ENCODE results near the gene STMP1.
"Not testable (repeated sequence)": the region's sequence is repeated elsewhere in the genome, so short reads cannot be mapped to it uniquely, and the experiment has no call there.

STMP1 gene

DNA sequence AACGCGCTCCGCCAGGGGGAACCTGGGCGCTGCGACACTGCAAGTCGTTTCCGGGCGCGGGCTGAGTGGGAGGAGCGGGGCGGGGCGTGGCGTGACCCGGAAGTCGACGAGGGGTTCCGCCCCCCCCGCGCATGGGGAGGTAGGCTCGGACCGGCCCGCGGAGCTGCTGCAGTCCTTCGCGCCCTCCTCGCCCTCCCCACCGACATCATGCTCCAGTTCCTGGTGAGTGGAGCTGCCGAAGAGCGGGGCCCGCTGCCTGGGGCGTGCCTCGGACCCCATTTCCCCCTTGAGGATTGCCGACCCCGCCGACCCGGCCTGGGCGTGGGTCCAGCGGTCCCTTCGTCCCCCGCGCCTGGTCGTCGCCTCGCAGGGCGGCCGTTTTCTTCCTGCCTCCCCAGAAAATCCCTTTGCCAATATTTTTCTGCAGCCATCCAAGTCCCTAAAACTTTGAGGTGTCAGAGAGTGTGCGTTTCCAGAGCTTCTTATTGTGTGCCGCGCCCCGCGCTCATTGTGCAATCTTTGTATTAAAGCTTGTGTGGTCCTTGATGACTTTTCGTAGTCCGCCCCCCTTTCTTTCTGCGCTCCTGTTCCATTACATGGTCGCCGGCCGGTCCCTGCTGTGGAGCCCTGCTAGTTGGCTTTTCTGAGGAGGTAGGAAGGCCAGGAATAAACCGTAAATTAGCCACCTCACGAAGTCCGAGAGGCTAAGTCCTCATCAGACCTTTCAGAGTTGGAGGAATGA lies at the start of gene STMP1:
Gene STMP1 (plus strand): TSS at position 142 of the 742 bp plus-strand sequence.
- peak; percentile 97 for DNase-seq

DNA sequence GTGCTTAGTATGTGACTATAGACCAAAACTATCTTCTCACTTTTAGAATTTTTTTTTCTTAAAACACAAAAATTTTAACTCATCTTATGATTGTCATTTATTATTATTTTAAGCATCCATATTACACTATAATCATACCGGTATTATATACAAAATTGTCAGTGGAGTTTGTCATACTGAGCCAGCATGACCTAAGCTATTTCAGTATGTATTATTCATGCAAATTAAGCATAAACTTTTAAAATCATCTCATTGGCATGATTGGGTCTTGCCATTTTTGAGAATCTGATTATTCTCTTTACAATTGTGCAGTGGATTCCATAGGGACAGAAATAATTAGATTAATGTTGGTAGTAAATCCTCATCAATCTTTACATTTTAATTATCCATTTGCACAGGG lies 46.2 kb upstream of the STMP1 start:
- no peak for DNase-seq

DNA sequence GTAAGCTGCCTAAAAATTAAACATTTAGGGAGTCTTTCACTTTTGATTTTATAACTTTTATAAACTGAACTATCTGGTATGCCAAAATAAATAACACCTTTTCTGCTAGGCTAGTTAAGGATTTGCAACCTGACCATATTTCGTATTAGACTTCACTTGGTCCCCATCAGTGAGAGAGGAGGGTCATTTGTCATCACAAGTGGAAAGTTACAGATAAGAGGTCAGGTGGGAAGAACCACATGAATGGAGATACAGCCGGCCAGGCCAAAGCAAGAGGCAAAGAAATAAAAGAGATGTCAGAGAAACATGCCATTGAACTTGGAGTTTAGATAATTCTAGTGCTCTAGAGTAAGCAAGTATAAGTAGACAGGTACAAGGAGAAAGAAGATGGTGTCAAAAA lies 44.5 kb upstream of the STMP1 start:
- DNase-seq: no peak

DNA sequence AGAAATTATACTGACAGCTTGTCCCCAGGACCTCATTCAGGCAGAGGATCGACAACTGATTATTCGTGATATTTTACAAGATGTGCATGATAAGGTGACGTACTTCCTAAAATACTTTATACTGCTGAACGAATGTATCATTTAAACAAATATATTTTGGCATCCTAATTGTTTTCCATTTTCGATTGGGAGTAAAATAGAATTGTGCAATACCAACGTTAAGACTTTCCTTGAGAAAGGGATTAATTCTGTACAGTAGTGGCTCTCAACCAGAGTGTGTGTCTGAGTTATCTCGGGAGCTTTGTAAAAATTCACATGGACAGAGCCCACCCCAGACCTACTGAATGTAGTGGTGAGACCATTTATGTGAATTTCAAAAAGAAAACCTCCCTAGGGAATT lies 43.8 kb upstream of the STMP1 start:
- DNase-seq: no peak

DNA sequence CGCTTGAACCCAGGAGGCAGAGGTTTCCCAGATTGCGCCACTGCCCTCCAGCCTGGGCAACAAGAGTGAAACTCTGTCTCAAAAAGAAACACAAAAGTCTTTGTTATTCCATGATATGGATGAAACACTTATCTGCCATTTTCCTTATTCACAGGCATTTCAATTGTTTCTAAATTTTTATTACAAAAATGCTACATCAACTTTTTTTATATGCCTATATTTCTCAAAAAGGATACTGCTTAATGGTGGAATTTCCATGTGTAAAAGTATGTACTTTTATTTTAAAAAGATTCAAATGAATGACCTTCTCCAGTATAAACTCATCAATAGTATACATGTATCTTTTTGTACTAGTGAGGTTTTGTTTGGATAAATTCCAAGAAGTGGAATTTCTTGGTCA lies 41.9 kb upstream of the STMP1 start:
- DNase-seq: no peak

DNA sequence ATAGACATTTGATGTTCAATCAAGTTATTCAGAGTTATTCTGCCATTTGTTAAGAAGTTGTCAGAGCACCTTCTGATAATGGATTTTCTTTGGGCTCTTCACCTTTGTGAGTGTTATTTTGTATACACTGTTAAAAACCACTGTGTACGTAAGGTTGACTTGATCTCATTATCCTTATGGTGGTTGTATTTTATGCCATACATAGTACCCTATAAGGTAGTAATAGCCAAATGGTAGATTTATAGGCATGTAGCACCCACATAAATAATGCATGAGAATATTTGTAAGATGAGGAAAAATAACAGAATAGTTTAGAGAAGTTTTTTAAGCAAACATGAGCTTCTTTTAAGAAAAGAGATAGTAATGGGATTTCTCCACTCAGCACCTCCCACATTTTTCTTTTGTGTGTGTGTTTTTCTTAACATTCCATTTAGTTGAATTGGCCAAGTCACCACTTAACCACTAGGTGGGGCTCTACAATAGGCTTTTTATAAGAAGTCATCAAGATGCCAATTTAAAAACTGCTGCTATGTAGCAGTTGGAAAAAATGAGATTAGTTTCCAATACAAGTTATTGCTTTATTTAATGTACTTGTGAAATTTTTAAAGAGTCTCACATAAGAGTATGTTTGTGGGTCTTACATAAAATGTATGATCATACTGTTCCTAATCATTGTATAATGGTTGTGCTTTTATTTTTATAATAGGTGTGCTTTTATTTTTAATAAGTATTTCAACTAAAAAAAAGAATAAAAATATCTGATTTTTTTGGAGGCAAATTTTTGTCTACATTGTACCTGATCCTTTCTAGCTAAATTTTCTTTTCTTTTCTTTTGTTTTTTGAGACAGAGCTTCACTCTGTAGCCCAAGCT lies 41.1 kb upstream of the STMP1 start:
- DNase-seq: peak; percentile 26

DNA sequence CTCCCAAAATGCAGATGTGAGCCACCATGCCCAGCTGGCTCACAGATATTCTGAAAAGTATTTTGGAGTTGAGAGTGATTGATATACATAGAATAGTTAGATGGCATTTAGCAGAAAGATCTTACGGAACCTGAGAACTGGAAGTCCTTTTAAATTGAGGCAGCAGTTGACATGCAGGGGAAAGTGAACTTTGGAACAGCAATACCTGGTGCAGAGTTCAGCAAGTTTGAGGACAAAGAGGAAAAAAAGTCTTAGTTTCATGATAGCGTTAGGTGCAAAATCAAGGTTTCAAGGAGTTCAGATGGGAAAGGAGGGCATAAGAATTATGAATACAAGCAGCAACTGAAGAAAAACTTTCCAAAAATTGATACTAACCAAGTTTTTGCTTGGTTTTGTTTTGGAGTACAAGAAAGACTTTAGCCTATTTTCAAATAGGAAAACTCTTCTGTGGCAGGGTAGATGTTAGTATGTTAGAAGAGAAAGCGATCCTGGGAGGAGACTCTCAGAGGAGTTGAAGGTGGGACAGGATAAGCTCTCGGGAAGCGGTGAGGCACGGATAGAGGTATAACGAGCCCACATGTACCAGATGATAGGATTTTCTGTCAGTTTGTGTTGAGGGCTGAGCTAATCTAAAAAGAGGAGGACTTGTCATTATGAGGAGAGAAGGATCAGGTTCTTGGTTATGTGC lies 28.0 kb upstream of the STMP1 start:
- DNase-seq: no peak

DNA sequence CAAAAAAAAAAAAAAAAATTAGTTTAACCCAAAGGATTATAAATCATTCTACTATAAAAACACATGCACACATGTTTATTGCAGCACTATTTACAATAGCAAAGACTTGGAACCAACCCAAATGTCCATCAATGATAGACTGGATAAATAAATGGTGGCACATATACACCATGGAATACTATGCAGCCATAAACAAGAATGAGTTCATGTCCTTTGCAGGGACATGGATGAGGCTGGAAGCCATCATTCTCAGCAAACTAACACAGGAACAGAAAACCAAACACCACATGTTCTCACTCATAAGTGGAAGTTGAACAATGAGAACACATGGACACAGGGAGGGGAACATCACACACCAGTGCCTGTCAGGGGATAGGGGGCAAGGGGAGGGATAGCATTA lies 22.6 kb upstream of the STMP1 start:
- DNase-seq: not testable (repeated sequence)

DNA sequence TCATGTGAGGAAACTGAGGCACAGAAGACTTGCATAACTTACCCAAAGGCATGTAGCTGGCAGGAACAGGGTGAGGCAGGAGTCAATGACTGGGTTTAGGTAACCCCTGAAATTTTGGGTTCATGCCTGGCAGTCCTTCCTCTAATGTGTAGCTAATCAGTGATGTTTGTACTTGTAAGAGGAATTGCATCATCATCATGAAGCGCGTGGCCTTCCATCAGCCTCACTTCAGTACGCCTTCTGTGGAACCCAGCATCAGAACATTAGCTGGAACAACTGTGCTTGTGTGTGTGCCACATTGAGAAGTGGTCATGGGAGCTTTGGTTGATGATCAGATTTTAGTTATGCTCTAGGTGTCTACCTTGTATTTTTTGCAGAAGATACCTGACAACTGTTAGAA lies 18.2 kb upstream of the STMP1 start:
- no peak for DNase-seq

DNA sequence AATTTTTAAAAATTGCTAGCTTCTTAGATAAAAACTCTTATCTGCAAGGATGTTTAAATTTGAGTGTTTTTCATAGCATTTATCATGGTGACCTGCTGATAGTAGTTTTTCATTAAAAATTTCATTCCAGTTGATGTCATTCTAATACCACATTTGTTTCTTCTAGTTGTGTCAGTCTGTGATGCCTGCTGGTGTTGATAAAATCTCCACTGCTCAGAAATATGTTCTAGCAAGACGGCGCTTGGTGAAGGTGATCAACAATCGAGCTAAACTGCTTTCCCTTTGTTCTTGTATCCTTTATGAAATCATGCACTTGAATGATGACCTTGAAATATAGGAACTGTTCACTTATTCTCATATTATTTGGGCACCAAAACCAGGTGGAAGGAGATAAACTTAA lies 17.6 kb upstream of the STMP1 start:
- no peak for DNase-seq

DNA sequence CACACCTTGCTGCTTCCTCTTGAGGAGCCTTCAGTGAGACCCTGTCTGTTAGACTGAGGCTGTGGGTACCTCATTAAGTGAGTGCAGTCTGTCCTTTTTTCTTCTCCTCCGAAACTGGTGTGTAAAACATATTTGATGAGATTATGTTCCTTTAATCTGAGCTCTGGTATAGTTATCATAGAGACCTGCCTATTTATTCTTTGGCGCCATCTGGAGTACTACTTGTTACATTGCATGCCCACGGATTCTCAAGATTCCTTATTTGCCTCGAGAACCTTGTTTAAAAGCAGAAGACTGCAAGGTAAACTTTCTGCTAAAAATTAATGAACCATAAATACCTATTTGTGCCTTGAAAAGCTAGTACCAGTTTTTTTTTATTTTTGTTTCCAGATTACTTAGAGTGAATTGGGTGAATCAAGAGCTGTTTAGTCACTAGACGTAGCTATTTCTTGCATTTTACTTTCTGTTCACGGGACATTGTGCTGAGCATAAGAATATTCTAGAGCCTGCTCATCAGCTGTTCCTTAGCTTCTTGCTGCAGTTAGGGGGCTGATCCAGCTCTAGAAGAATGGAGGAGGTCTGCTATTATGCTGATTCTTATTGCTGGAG lies 16.9 kb upstream of the STMP1 start:
- no peak for DNase-seq

DNA sequence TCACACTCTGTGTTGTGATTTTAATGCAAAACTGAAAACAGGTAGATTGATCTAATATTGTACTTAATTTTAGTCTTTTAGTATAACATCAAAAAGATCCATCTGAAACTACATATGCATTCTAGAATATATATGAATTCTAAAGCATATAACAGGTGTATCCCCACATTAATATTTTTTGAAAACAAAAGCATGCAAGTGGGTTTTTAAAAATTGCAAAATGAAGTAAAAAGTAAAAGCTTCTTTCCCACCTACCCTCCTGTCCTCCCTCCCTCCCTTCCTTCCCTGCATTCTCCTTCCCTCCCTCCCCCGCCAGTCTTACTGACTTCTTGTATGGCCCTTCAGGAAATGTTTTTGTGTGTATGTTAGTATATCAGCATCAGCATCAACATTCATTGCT lies 14.6 kb upstream of the STMP1 start:
- DNase-seq: no peak

DNA sequence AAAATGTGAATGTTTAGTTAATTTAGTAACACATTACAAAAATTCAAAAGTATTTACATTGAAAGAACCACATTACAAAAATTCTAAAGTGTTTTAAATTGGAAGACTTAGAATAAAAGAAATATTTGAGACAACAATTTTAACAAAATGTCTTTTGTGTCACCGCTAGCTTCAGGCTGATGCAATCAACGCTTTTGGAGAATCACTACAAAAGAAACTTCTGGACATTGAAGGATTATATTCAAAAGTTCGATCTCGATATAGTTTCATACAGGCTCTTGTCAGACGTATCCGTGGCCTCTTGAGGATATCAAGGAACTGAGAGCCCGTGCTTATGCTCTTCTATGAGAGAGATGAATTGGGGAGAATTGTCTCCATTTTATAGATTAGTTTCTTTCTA lies 14.1 kb upstream of the STMP1 start:
- DNase-seq: no peak

DNA sequence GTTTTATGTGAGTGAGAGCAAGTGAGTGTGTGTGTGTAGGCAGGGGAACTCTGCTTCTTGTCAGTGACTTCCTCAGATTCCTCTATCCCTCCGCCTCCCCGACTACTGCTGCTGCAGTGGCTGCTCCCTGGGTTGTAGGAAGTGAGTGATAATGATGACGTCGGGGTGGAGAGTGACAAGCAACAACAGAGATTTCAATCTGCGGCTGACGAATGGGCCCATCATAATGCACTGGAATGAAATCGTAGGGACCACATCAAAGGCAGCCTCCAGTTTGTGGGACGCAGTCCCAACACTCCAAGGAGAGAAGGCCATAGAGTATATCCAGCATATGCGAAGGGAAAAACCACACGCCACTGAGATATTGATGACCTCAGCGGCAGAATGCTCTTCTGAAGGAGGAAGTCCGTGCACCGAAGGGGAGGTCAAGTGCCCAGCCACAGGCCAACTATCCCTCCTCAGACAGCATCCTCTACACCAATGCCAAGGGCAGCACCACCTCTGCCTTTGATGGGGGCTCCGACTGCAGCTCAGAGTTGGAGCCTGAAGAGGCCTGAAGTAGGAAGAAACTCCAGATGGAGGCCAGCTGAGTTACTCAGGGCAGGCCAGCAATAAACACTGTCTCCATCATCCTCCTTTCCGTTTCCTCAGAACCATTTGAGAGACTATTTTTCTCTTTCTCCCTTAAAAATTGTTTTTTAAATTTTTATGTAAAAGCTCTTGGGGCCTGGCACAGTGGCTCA lies 11.3 kb upstream of the STMP1 start:
- DNase-seq: no peak

DNA sequence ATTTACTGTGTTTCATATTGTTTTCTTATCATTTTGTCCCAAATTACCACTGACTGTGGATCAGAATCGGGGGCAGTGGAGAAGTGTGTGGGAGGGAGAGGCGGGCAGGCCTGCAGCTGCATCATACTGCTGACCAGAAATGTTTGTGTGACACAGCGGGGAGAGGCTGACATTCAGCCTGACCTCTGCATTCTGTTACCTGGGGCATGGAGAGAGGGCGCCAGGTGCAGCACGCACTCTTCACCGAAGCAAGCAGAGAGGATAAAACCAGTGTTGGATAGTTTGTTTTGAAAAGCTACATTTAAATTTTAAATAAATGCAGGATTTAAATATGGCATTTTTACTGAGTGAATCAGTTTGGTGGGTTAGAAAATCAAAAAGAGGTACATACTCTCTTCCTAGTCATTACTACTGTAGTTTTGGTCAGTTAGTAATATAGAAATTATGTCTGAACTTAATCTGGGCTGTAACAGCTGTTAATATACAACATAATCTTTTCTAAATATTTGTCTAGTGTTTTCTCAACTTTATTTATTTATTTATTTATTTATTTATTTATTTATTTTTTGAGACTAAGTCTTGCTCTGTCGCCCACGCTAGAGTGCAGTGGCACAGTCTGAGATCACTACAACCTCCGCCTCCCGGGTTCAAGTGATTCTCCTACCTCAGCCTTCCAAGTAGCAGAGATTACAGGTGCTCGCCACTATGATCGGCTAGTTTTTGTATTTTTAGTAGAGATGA lies 8.8 kb upstream of the STMP1 start:
- DNase-seq: no peak

DNA sequence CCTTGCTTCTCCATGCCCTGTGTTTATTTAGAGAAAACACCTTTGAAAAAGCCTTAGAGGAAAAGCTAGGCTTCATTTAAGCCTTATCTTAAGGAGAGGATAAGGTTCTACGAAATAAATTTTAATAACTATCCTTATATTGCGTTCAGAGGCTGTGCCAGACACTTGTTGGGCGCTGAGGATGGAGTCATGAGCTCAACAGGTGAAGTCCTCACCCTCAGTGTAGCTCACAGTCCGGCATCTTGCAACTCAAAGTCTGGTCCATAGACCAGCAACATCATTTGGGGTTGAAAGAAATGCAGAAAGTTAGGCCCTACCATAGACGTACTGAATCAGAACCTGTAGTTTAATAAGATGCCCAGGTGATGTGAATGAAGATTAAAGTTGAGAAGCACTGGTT lies 3.8 kb upstream of the STMP1 start:
- no peak for DNase-seq

DNA sequence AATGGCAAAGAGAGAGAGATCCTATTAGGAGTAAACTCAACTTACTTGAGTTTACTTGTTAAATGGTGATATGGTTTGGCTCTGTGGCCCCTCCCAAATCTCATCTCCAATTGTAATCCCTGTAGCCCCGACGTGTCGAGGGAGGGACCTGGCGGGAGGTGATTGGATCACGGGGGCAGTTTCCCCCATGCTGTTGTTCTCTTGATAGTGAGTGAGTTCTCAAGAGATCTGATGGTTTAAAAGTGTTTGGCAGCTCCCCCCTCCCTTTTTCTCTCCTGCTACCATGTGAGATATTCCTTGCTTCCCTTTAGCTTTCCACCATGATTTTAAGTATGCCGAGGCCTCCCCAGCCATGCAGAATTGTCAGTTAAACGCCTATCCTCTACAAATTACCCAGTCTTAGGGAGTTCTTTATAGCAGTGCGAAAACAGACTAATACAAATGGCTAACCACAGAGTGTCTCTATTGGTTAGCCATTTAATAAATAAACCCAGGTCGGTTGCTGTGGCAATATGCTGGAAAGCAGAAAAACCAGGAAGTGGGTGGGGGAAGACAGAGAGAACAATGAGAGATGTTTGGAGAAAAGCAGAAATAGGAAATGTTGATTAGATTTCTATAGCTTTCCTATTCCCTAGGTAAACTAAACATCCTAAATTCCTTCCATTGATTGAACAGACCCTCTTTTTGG lies 3.0 kb upstream of the STMP1 start:
- DNase-seq: no peak

DNA sequence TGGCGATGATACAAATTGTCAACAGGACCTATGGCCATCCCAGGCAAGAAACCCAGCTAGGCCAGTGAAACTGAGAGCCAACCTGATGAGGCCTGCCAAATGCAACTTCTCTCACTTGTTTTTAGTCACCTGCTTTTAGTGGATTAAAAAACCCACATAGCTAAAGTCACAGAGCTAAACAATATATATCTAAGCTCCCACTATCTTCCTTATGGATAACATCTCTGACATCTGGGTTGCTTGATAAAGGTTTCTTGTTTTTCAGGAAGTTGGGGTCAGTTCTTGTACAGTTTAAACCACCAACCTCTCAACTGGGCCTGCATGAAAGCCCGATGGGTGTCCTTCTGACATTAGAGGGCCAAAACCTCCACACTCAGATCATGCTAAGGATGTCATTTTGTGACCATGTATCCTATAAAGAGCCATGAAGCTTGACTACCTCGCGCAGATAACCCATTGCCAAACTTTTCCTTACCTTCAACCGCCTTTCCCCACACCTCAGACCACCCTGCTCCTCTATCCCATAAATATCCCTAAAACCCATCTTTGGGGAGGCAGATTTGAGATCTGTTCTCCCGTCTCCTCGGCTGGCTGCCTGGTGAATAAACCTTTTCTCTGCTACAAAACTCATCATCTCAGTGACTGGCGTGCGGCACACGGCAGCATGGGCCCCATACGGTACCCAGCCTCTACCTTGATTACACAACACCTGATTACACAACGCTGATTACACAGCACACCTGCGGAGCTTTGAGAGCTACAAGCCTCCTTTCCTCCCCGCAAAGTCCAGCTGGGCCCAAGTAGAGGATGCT lies 797 bp upstream of the STMP1 start:
- no peak for DNase-seq

DNA sequence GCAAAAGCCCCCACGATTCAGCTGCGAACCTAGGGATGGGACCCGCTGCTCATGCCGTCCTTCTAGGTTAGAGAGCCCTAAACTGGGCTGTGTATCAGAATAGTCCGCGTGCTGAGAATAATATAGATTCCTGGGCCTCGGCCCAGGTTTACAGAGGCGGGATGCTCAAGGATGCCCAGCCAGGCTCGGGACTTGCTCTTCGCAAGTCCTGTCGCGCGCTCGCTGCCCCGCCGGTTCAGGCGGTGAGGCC lies 266 bp upstream of the STMP1 start:
- DNase-seq: no peak

DNA sequence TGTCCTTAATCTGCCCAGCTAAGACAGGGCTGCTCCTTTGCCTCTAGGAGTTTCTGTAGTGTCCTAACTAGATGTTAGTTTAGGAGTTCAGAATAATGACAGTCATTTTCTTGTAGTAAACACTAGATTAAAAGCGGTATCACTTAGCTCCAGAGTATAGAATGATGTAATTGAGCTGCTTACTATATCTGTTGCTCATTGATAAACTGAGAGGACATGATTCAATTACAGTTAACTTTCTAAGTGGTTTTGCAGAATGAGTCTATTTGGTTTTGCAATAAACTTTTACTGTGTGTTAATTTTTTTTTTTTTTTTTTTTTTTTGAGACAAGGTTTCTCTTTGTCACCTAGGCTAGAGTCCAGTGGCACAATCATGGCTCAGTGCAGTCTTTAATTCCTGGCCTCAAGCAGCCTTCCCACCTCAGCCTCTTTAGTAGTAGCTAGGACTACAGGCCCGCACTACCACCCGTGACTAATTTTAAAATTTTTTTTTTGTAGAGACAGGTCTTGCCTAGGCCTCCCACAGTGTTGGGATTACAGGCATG lies 1.8 kb downstream of the STMP1 start:
- DNase-seq: no peak
